K562 (cell line): ENCODE measurements around the gene HDAC10.

Source experiments
- ELF1 ChIP-seq: fragments of 200-800 bp; sonication (Bioruptor generic); IDR thresholded peaks from 2 replicates; pipeline ENCODE4 v1.6.1; 2016; ENCODE audit warnings: missing genetic modification characterization, missing compliant biosample characterization
- SAP30 ChIP-seq: fragments of 200-600 bp; sonication (generic); IDR thresholded peaks from 2 replicates; pipeline ENCODE4 v1.6.1; 2012; ENCODE audit warnings: borderline replicate concordance, low read depth, mild to moderate bottlenecking, moderate library complexity, low read length, control low read depth, inconsistent platforms; ENCODE audit not compliant: insufficient read depth, poor library complexity, severe bottlenecking
- SPI1 ChIP-seq: IDR thresholded peaks from 2 replicates; pipeline ENCODE4 v1.6.1; 2011; ENCODE audit warnings: low read depth, low read length, control low read depth, borderline replicate concordance
- TF ChIP-seq, protein P1 (sequence below): fragments of 450-650 bp; IDR thresholded peaks from 2 replicates; pipeline ENCODE4 v1.6.1; 2016; ENCODE audit warnings: antibody characterized with exemption

DNA sequence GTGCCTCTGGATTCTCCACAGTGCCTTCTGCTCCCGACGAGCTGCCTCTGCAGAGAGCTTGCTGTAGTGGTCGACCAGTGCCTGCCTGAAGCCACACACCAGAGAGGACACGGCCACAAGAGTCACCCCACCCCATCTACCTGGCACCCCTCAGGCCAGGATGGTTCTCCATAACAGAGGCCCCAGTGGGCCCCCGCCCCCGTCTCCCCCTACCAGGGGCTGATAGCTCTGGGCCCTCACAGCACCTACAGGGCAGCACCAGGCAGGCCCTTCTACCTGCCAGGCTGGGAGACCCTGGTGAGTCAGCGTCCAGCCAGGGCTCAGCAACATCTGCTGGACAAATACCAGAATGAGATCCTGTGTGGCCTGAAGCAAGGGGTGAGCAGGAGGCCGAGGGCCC, 28.6 kb downstream of the HDAC10 start:
- TF ChIP-seq SPI1: no peak
- TF ChIP-seq SAP30: no peak
- no peak for TF ChIP-seq ELF1 (tag)
- TF ChIP-seq, protein P1, sequence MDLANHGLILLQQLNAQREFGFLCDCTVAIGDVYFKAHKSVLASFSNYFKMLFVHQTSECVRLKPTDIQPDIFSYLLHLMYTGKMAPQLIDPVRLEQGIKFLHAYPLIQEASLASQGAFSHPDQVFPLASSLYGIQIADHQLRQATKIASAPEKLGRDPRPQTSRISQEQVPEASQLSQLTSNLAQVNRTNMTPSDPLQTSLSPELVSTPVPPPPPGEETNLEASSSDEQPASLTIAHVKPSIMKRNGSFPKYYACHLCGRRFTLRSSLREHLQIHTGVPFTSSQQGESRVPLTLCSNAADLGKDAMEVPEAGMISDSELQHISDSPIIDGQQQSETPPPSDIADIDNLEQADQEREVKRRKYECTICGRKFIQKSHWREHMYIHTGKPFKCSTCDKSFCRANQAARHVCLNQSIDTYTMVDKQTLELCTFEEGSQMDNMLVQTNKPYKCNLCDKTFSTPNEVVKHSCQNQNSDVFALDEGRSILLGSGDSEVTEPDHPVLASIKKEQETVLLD: no peak
